GM19395 (cell line): ENCODE measurements around the gene DCUN1D2.

Experiments
- ATAC-seq: cut with Tn5 transposase; IDR thresholded peaks from one replicate; pipeline ENCODE4 v1.9.1; 2021; ENCODE audit warnings: mild to moderate bottlenecking, moderate library complexity; ENCODE audit not compliant: unreplicated experiment

The DCUN1D2 gene

DNA sequence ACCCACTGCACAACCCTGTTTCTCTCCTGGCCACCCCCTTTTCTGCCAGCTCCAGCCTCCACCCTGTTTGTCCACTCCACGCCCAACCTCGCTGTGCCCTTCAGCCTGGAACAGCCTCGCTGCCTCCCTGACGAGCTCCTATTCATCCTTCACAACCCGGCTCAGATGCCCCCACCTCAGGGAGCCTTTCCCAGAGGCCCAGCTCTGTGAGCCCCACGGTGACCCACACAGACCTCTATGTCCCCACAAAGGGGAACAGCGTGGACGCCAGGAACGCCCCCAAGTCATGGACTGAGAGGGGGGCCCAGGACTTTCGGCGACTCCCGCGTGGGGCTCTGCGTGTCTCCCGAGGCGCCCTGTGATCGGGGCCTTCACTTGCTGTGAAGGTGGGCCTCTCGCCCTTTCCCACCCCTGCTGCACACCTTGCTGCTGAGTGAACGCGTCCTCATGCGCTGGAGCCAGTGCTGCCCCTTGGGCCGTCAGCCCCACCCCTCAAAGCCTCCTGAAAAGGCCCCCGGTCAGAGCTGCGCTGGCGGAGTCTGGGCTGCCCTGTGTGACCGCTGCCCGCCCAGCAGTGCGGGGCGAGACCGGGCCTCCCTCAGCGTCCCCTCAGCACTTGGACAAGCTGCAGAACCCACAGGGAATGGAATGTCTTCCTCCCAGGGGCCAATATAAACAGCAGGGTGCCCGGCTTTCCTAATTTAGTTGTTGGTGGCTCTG is 77.2 kb downstream of the DCUN1D2 start:
- ATAC-seq: no peak

DNA sequence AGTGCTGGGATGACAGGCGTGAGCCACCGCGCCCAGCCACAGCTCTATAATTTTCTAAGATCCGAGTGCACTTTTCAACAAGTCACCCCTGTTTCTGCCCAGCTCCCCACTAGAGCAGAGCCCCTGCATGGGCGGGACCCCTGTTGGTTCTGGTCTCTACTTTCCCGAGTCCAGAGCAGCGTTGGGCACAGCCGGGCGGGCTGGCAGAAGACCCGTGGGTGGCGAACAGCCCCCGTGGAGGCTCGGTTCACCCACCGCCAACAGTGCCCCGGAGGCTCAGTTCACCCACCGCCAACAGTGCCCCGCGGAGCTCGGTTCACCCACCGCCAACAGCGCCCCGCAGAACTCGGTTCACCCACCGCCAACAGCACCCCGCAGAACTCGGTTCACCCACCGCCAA is 78.1 kb downstream of the DCUN1D2 start:
- ATAC-seq: no peak

GRCh38 chr13:113411216-113412023 is 79.1 kb downstream of the DCUN1D2 start:
- no peak for ATAC-seq

- ATAC-seq: no peak
Measured at GRCh38 chr13:113410472-113411201, 79.9 kb downstream of the DCUN1D2 start.

DNA sequence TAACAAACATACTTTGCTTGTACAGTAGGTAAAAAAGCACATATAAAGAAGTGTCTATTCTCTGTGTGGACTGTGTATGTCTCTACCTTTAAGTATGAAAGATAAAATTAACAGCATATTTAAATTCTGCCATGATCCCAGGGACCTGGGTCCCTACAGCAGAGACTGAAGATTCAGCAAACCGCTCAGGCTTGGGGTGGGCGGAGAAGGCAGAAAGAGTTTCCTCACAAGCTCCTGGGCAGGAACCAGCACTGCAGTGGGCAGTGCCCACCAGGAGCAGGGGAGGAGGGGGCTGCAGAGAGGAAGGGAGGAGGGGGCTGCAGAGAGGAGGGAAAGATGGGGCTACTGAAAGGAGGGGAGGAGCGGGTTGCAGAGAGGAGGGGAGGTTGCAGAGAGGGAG is 81.9 kb downstream of the DCUN1D2 start:
- no peak for ATAC-seq

DNA sequence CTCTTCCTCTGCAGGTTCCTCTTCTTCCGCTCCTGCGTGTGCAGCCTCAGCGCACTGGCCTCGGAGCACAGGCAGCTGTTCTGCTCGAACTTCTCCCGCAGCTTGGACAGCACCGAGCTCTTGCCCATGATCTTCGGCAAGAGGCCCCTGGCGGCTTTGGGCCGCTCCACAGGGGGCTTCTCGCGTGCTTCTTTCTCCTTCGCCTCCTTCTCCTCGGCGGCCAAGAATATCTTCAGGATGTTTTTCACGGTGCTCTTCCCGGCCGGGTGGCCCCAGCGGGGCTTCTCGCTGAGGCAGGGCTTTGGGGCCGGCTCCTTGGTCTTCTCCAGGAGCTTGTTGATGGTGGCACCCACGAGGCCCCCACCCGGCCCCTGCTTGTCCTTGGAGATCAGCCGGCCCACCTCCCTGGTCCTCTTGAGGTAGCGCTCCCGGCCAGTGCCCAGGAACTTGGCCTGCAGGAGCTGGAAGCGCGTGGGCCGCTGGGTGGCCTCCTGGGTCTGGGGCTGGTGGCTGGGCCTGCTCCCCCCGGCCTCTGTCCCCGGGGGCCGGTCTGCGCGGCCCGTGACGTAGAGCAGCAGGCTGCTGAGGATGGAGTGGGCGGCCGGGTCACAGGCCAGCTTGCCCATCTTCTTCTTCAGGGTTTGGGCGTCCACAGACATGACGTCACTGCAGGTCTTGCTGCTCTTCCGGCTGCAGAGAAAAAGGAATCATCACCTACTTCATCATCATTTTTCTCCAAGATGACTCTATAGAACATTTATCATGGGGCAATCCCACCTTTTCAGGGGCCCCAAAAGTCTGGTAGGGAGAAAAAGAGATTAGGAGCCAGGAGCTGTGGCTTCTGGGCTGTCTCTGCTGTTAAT is 82.7 kb downstream of the DCUN1D2 start:
- no peak for ATAC-seq

- ATAC-seq: no peak
Measured at GRCh38 chr13:113407103-113407530, 83.4 kb downstream of the DCUN1D2 start.

DNA sequence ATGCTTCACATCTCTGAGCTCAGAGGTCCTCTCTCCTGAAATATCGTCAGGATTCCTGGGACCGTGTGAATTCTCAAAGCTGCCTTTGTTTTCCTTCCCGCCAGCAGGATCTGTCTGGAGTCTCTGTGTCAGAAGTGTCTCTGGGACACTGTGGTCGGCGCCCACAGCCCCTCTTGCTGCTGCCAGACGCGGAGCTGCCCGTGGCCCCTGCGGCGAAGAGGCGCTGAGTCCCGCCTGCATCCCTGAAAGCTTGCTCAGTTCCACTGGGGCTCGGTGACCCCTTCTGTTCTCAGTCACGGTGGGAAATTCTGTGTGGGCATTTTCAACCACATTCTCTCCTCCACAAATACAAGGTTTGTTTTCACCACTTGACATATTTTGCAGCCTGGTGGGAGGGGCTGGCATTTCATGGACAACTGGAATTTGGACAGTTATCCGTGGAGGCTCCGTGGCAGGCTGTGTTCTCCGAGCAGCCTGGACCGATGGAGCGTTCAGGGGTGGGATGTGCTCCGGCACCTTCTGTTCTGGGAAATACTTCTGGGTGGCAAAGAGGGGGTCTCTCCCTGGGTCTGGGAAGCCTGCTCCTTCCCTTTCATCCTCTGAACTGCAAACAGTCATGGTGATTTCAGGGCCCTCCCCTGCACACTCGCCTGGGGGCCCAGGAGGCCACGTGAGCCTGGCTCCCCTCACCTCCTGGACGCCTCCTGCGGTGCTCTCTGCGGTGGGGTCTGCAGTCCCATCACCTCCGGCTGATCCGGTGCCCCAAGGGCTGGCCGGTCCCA is 84.0 kb downstream of the DCUN1D2 start:
- no peak for ATAC-seq
